B cell (primary cell): Measurements from ENCODE around the gene ERBIN.

Experiments used
- EZH2 ChIP-seq: IDR thresholded peaks from 2 replicates; pipeline ENCODE4 v1.6.1; 2012; ENCODE audit warnings: borderline replicate concordance, low read depth, mild to moderate bottlenecking, moderate library complexity, low read length; ENCODE audit not compliant: insufficient read depth, poor library complexity, severe bottlenecking
- TF ChIP-seq, protein P1 (sequence below): fragments of 200-600 bp; IDR thresholded peaks from one replicate; pipeline ENCODE4 v1.8.0; 2022; ENCODE audit warnings: antibody characterized with exemption, mild to moderate bottlenecking

DNA sequence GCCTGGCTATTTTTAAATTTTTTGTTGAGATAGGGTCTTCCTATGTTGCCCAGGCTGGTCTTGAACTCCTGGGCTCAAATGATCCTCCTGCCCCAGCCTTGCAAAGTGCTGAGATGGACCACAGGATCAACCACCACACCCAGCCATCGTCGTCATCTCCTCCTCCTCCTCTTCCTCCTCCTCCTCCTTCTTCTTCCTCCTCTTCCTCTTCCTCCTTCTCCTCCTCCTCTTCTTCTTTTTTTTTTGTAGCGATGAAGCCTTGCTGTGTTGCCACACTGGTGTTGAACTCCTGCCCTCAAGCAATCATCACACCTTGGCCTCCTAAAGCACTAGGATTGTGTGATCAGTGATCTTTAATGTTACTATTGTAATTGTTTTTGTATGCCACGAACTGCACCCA lies 49.4 kb upstream of the ERBIN start:
- TF ChIP-seq, protein P1, sequence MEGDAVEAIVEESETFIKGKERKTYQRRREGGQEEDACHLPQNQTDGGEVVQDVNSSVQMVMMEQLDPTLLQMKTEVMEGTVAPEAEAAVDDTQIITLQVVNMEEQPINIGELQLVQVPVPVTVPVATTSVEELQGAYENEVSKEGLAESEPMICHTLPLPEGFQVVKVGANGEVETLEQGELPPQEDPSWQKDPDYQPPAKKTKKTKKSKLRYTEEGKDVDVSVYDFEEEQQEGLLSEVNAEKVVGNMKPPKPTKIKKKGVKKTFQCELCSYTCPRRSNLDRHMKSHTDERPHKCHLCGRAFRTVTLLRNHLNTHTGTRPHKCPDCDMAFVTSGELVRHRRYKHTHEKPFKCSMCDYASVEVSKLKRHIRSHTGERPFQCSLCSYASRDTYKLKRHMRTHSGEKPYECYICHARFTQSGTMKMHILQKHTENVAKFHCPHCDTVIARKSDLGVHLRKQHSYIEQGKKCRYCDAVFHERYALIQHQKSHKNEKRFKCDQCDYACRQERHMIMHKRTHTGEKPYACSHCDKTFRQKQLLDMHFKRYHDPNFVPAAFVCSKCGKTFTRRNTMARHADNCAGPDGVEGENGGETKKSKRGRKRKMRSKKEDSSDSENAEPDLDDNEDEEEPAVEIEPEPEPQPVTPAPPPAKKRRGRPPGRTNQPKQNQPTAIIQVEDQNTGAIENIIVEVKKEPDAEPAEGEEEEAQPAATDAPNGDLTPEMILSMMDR = no peak
- no peak for TF ChIP-seq EZH2
